HepG2 (cell line): ENCODE measurements around the gene APOC3. TPM values are rescaled to one million over a fixed set of nuclear protein-coding genes. Genes with fewer than 3 reads are reported as not detected.

Source experiments
- ATF7 ChIP-seq, 2 experiments: fragments of 450-650 bp in 1 of 2; sonication (generic) in 1 of 2; formaldehyde crosslinking in 1 of 2; IDR thresholded peaks; 2 replicates each; pipeline versions ENCODE4 v1.4.0 to v1.6.1; 2016 to 2020; ENCODE audit warnings: antibody characterized with exemption in 1 of 2, mild to moderate bottlenecking in 1 of 2, missing genetic modification reagents in 1 of 2
- BRD4 ChIP-seq: sonication (generic); formaldehyde crosslinking; IDR thresholded peaks from 2 replicates; pipeline ENCODE4 v1.4.0; 2020; ENCODE audit warnings: missing genetic modification reagents
- CREB3 ChIP-seq: sonication (generic); formaldehyde crosslinking; IDR thresholded peaks from 2 replicates; pipeline ENCODE4 v1.5.0; 2020; ENCODE audit warnings: missing genetic modification reagents
- CREBL2 ChIP-seq: sonication (generic); formaldehyde crosslinking; IDR thresholded peaks from 2 replicates; pipeline ENCODE4 v1.8.1; 2023; ENCODE audit warnings: missing genetic modification reagents, mild to moderate bottlenecking, borderline replicate concordance
- FOXO1 ChIP-seq: sonication (generic); formaldehyde crosslinking; IDR thresholded peaks from 2 replicates; pipeline ENCODE4 v1.4.0; 2020; ENCODE audit warnings: missing genetic modification reagents
- HDAC6 ChIP-seq: fragments of 200-600 bp; sonication (generic); IDR thresholded peaks from 2 replicates; pipeline ENCODE4 v1.7.0; 2017; ENCODE audit warnings: mild to moderate bottlenecking, antibody characterized with exemption, low read length, low read depth
- HOXA7 ChIP-seq: sonication (generic); formaldehyde crosslinking; IDR thresholded peaks from 2 replicates; pipeline ENCODE4 v1.8.1; 2022; ENCODE audit warnings: mild to moderate bottlenecking, missing genetic modification reagents, moderate library complexity
- KLF11 ChIP-seq: IDR thresholded peaks from 2 replicates; pipeline ENCODE4 v1.6.1; 2016; ENCODE audit warnings: missing compliant biosample characterization
- KMT2B ChIP-seq: IDR thresholded peaks from 2 replicates; pipeline ENCODE4 v1.6.1; 2016; ENCODE audit warnings: missing genetic modification reagents, missing compliant biosample characterization
- LBX2 ChIP-seq: sonication (generic); formaldehyde crosslinking; IDR thresholded peaks from 2 replicates; pipeline ENCODE4 v1.5.0; 2020; ENCODE audit warnings: missing genetic modification reagents, mild to moderate bottlenecking, borderline replicate concordance
- MEIS1 ChIP-seq: sonication (generic); formaldehyde crosslinking; IDR thresholded peaks from 2 replicates; pipeline ENCODE4 v1.9.0; 2021; ENCODE audit warnings: mild to moderate bottlenecking, missing genetic modification reagents, moderate library complexity, borderline replicate concordance
- NCOR1 ChIP-seq: fragments of 200-600 bp; sonication (generic); IDR thresholded peaks from 2 replicates; pipeline ENCODE4 v1.7.0; 2017; ENCODE audit warnings: antibody characterized with exemption, low read length, borderline replicate concordance
- NFIB ChIP-seq: sonication (generic); formaldehyde crosslinking; IDR thresholded peaks from 2 replicates; pipeline ENCODE4 v1.9.0; 2021; ENCODE audit warnings: missing genetic modification reagents, mild to moderate bottlenecking, borderline replicate concordance
- NR1H2 ChIP-seq: sonication (generic); formaldehyde crosslinking; IDR thresholded peaks from 2 replicates; pipeline ENCODE4 v1.8.1; 2022; ENCODE audit warnings: low read depth, missing genetic modification reagents, borderline replicate concordance
- NR2F1 ChIP-seq, 2 experiments: fragments of 450-650 bp in 1 of 2; formaldehyde crosslinking in 1 of 2; IDR thresholded peaks; 2 replicates each; pipeline versions ENCODE4 v1.5.0 to v1.6.1; 2016 to 2020; ENCODE audit warnings: mild to moderate bottlenecking in 1 of 2, missing compliant biosample characterization in 1 of 2, missing genetic modification reagents in 1 of 2, moderate library complexity in 1 of 2
- PRDM4 ChIP-seq: sonication (generic); formaldehyde crosslinking; IDR thresholded peaks from 2 replicates; pipeline ENCODE4 v1.9.0; 2021; ENCODE audit warnings: missing genetic modification reagents, borderline replicate concordance
- PTBP1 ChIP-seq: fragments of 200-400 bp; formaldehyde crosslinking; IDR thresholded peaks from 2 replicates; pipeline ENCODE4 v1.6.1; 2018; ENCODE audit warnings: low read length, low read depth; ENCODE audit not compliant: poor library complexity, severe bottlenecking
- SIX4 ChIP-seq: sonication (generic); formaldehyde crosslinking; IDR thresholded peaks from 2 replicates; pipeline ENCODE4 v1.4.0; 2020; ENCODE audit warnings: missing genetic modification reagents
- SP1 ChIP-seq, 2 experiments: fragments of 450-650 bp in 1 of 2; sonication (generic) in 1 of 2; formaldehyde crosslinking in 1 of 2; IDR thresholded peaks; 2 replicates each; pipeline versions ENCODE4 v1.4.0 to v1.6.1; 2016 to 2020; ENCODE audit warnings: missing genetic modification reagents in 1 of 2
- SSRP1 ChIP-seq: IDR thresholded peaks from 2 replicates; pipeline ENCODE4 v1.6.1; 2016; ENCODE audit warnings: control low read depth
- TAF1 ChIP-seq: sonication (generic); formaldehyde crosslinking; IDR thresholded peaks from 2 replicates; pipeline ENCODE4 v1.4.0; 2020; ENCODE audit warnings: missing genetic modification reagents
- ZNF224 ChIP-seq: sonication (generic); formaldehyde crosslinking; IDR thresholded peaks from 2 replicates; pipeline ENCODE4 v1.5.0; 2020; ENCODE audit warnings: mild to moderate bottlenecking, missing genetic modification reagents
- ZNF333 ChIP-seq: sonication (generic); formaldehyde crosslinking; IDR thresholded peaks from 2 replicates; pipeline ENCODE4 v1.4.0; 2020; ENCODE audit warnings: mild to moderate bottlenecking, missing genetic modification reagents, borderline replicate concordance
- ZNF552 ChIP-seq: sonication (generic); formaldehyde crosslinking; IDR thresholded peaks from 2 replicates; pipeline ENCODE4 v1.9.0; 2022; ENCODE audit warnings: missing genetic modification reagents, mild to moderate bottlenecking, borderline replicate concordance
- ZNF564 ChIP-seq: sonication (generic); formaldehyde crosslinking; IDR thresholded peaks from 2 replicates; pipeline ENCODE4 v1.8.1; 2023; ENCODE audit warnings: mild to moderate bottlenecking, missing genetic modification reagents
- polyA plus RNA-seq, 8 experiments: library from polyadenylated mRNA; depleted of rRNA in 3 of 8; stranded (reverse) in 7 of 8; unstranded in 1 of 8; fragments of >200 nt; fragmentation: Illumina TruSeq in 4 of 8; extraction: Trizol in 4 of 8; gene quantifications; 2 replicates each; pipeline versions ENCODE4 v1.2.1 to v1.2.3, GENCODE V29; 2011 to 2016; ENCODE audit warnings: low read depth in 4 of 8, missing spikeins in 1 of 8, mixed read lengths in 1 of 8; ENCODE audit not compliant: insufficient read depth in 1 of 8
- total RNA-seq, 5 experiments: library from RNA; depleted of rRNA; stranded (reverse); fragments of >200 nt; fragmentation: Illumina TruSeq; extraction: Trizol; gene quantifications; 2 replicates each; pipeline ENCODE4 v1.2.3, GENCODE V29; 2016; ENCODE audit warnings: low read depth in 1 of 5

APOC3 gene
- total and polyA plus RNA-seq, 2 of the 13 experiments (the other 11 are each of a cell fraction or from before 2014, with no cell fraction given) = 314 to 687 TPM

- TF ChIP-seq LBX2 = 0 out of 2 replicates have a peak, but pooled peaks have one; percentile 22
- TF ChIP-seq NR2F1 (CRISPR knock-in tag; IDR thresholded peaks at IDR 0.05) = peak; percentile 94 to 96
- 0 out of 2 replicates have a peak, but pooled peaks have one; percentile 83 for TF ChIP-seq HDAC6
- 0 out of 2 replicates have a peak, but pooled peaks have one; percentile 81 for TF ChIP-seq SSRP1 (CRISPR knock-in tag)
- TF ChIP-seq NFIB (CRISPR knock-in tag) = no peak
- TF ChIP-seq NR1H2 = peak; percentile 73; the same call in 1 of the 2 replicates
- TF ChIP-seq ATF7 (IDR thresholded peaks at IDR 0.05) = no peak
- TF ChIP-seq ATF7 (CRISPR knock-in tag; IDR thresholded peaks at IDR 0.05) = peak; percentile 44; the same call in 1 of the 2 replicates
- peak; percentile 72; the same call in 1 of the 2 replicates for TF ChIP-seq ZNF333
- TF ChIP-seq PTBP1 = no peak
- no peak for TF ChIP-seq ZNF552 (CRISPR knock-in tag)
- TF ChIP-seq KMT2B (CRISPR knock-in tag) = peak; percentile 29; the same call in 1 of the 2 replicates
- no peak for TF ChIP-seq MEIS1 (CRISPR knock-in tag)
- TF ChIP-seq ZNF564 (CRISPR knock-in tag) = no peak
- no peak for TF ChIP-seq BRD4 (CRISPR knock-in tag)
- no peak for TF ChIP-seq KLF11
- TF ChIP-seq SP1 (IDR thresholded peaks at IDR 0.05) = no peak
- TF ChIP-seq SP1 (CRISPR knock-in tag; IDR thresholded peaks at IDR 0.05) = 0 out of 2 replicates have a peak, but pooled peaks have one; percentile 37
- TF ChIP-seq NCOR1 = peak; percentile 92
- TF ChIP-seq CREBL2 (CRISPR knock-in tag) = peak; percentile 54; the same call in 1 of the 2 replicates
- peak; percentile 88 for TF ChIP-seq FOXO1
- 0 out of 2 replicates have a peak, but pooled peaks have one; percentile 50 for TF ChIP-seq HOXA7 (CRISPR knock-in tag)
- TF ChIP-seq TAF1 (CRISPR knock-in tag) = peak; percentile 96
- TF ChIP-seq SIX4 (CRISPR knock-in tag) = no peak; the same call in 1 of the 2 replicates
- TF ChIP-seq ZNF224 (CRISPR knock-in tag) = no peak
- peak; percentile 80; the same call in 1 of the 2 replicates for TF ChIP-seq CREB3
- no peak for TF ChIP-seq PRDM4 (CRISPR knock-in tag)
Measured at GRCh38 chr11:116837231-116838091, 7.8 kb downstream of the APOC3 start, which contains the start of gene APOA1 (continued).
